Measurements from ENCODE around the gene PDAP1. TPM values are rescaled to one million over a fixed set of nuclear protein-coding genes. Genes with fewer than 3 reads are reported as not detected.
A peak's percentile ranks its signal among the peaks of the same experiment; 100 is the strongest.

Gene PDAP1
- total and polyA plus RNA-seq, 2 of the 13 experiments (the other 11 are each of a cell fraction or from before 2014, with no cell fraction given) = 13.0 to 100 TPM

DNA sequence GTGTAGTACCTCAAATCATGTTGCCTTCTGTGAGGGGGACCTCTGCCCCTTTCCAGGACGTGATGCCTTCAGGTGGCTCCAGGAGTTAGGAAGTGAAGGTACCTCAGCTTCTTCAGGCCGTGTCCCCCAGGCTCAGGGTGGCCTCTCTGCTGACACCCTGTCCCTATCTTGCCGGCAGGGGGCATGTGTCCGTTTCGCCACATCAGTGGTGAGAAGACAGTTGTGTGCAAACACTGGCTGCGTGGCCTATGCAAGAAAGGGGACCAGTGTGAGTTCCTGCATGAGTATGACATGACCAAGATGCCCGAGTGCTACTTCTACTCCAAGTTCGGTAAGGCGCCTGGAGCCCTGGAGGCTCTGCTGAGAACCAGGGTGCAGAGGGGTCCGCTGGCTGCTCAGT, 39.5 kb upstream of the PDAP1 start:
- H2AFZ ChIP-seq (ENCODE audit: low read length) = no peak overlapping the region
- peaks cover 2% of the 10 kb centered on the region; the same call in 1 of the 2 replicates for H4K20me1 ChIP-seq (ENCODE audit: insufficient read depth, low read length)
- H3K4me2 ChIP-seq (ENCODE audit: low read depth, low read length) = no peak overlapping the region
- H3K36me3 ChIP-seq (replicated peaks in 1 of 2; ENCODE audit: control insufficient read depth in 1 of 2, insufficient read depth in 2 of 2, low read length in 2 of 2) = peaks cover 32 to 84% of the 10 kb centered on the region in 2 experiments
- ChIA-PET POLR2A (interaction anchor here (0.7 to 1.5 kb wide), 2 partner anchors 9 to 45 kb away, joined by 3 to 4 read pairs; partner anchors contain the start of genes CPSF4 and PTCD1), CTCF (ENCODE audit: low intra/inter-chr PET ratio, low total read pairs) (no interaction called here)
- no peak overlapping the region for H3K27ac ChIP-seq (ENCODE audit: extremely low read length, insufficient read depth, low read length)
- ATAC-seq = peak; percentile 82
- H3K4me3 ChIP-seq (replicated peaks in 1 of 3; ENCODE audit: insufficient read depth in 1 of 3, low read depth in 2 of 3, low read length in 3 of 3) = no peak overlapping the region
- FAIRE-seq = peak; percentile 60
- H3K9ac ChIP-seq (ENCODE audit: insufficient read depth, low read depth, low read length) = no peak overlapping the region
- no peaks in the 10 kb centered on the region for H3K27me3 ChIP-seq (ENCODE audit: control insufficient read depth in 1 of 2, insufficient read depth in 2 of 2, low read length in 2 of 2)
- no peaks in the 10 kb centered on the region for H3K9me3 ChIP-seq (ENCODE audit: low read length)
- H3K79me2 ChIP-seq (ENCODE audit: insufficient read depth, low read length) = no peaks in the 10 kb centered on the region
- BruUV-seq (replicated peaks) = no TSS peak
- intact Hi-C loops (cut with micrococcal nuclease; ENCODE audit: unreplicated experiment) = no loop called here
- in situ Hi-C loops (cut with HindIII; ENCODE audit: extremely low pct_ligation_motif_present, low pct_unique_long_range_greater_than_20kb) = no loop called here
- peak; percentile 51 for DNase-seq (ENCODE audit: low spot score)
- H3K4me1 ChIP-seq (ENCODE audit: insufficient read depth, low read length) = no peaks in the 10 kb centered on the region
- 62% methylated on average over 7 of the region's 10 CpGs for WGBS (ENCODE audit: low lambda C conversion rate)
- TF ChIP-seq, protein P1, sequence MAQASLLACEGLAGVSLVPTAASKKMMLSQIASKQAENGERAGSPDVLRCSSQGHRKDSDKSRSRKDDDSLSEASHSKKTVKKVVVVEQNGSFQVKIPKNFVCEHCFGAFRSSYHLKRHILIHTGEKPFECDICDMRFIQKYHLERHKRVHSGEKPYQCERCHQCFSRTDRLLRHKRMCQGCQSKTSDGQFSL (CRISPR knock-in tag; IDR thresholded peaks at IDR 0.05) = no peak
- TF ChIP-seq RAD21 (CRISPR knock-in tag; IDR thresholded peaks at IDR 0.05) = peak; percentile 47
- TF ChIP-seq, protein P2, sequence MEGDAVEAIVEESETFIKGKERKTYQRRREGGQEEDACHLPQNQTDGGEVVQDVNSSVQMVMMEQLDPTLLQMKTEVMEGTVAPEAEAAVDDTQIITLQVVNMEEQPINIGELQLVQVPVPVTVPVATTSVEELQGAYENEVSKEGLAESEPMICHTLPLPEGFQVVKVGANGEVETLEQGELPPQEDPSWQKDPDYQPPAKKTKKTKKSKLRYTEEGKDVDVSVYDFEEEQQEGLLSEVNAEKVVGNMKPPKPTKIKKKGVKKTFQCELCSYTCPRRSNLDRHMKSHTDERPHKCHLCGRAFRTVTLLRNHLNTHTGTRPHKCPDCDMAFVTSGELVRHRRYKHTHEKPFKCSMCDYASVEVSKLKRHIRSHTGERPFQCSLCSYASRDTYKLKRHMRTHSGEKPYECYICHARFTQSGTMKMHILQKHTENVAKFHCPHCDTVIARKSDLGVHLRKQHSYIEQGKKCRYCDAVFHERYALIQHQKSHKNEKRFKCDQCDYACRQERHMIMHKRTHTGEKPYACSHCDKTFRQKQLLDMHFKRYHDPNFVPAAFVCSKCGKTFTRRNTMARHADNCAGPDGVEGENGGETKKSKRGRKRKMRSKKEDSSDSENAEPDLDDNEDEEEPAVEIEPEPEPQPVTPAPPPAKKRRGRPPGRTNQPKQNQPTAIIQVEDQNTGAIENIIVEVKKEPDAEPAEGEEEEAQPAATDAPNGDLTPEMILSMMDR (CRISPR knock-in tag; IDR thresholded peaks at IDR 0.05) = peak; percentile 80
- TF ChIP-seq SMC3 (IDR thresholded peaks at IDR 0.05; ENCODE audit: low read length) = peak; percentile 38; the same call in 1 of the 2 replicates
- TF ChIP-seq XBP1 (CRISPR knock-in tag; IDR thresholded peaks at IDR 0.05) = no peak
- TF ChIP-seq, protein P3, sequence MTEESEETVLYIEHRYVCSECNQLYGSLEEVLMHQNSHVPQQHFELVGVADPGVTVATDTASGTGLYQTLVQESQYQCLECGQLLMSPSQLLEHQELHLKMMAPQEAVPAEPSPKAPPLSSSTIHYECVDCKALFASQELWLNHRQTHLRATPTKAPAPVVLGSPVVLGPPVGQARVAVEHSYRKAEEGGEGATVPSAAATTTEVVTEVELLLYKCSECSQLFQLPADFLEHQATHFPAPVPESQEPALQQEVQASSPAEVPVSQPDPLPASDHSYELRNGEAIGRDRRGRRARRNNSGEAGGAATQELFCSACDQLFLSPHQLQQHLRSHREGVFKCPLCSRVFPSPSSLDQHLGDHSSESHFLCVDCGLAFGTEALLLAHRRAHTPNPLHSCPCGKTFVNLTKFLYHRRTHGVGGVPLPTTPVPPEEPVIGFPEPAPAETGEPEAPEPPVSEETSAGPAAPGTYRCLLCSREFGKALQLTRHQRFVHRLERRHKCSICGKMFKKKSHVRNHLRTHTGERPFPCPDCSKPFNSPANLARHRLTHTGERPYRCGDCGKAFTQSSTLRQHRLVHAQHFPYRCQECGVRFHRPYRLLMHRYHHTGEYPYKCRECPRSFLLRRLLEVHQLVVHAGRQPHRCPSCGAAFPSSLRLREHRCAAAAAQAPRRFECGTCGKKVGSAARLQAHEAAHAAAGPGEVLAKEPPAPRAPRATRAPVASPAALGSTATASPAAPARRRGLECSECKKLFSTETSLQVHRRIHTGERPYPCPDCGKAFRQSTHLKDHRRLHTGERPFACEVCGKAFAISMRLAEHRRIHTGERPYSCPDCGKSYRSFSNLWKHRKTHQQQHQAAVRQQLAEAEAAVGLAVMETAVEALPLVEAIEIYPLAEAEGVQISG (CRISPR knock-in tag; IDR thresholded peaks at IDR 0.05) = peak; percentile 77
- TF ChIP-seq PAWR (CRISPR knock-in tag; IDR thresholded peaks at IDR 0.05; ENCODE audit: borderline replicate concordance) = no peak
- TF ChIP-seq ZKSCAN5 (CRISPR knock-in tag; IDR thresholded peaks at IDR 0.05) = no peak
- 0 out of 2 replicates have a peak, but pooled peaks have one; percentile 27 for TF ChIP-seq THAP11 (CRISPR knock-in tag; IDR thresholded peaks at IDR 0.05)
- no peak for TF ChIP-seq RBFOX2 (IDR thresholded peaks at IDR 0.05; ENCODE audit: low read depth, low read length)
- TF ChIP-seq, protein P4, sequence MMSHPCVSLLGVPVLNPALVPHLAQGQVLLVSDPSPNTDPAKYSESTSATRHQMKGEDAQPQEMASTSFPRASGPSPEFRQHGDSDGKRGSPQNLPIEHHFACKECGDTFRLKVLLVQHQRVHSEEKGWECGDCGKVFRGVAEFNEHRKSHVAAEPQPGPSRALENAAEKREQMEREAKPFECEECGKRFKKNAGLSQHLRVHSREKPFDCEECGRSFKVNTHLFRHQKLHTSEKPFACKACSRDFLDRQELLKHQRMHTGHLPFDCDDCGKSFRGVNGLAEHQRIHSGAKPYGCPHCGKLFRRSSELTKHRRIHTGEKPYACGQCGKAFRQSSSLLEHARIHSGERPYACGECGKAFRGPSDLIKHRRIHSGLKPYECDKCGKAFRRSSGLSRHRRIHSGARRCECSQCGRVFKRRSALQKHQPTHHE (CRISPR knock-in tag; IDR thresholded peaks at IDR 0.05; ENCODE audit: borderline replicate concordance) = no peak
- no peak for TF ChIP-seq MEF2D (CRISPR knock-in tag; IDR thresholded peaks at IDR 0.05)
- TF ChIP-seq, protein P5, sequence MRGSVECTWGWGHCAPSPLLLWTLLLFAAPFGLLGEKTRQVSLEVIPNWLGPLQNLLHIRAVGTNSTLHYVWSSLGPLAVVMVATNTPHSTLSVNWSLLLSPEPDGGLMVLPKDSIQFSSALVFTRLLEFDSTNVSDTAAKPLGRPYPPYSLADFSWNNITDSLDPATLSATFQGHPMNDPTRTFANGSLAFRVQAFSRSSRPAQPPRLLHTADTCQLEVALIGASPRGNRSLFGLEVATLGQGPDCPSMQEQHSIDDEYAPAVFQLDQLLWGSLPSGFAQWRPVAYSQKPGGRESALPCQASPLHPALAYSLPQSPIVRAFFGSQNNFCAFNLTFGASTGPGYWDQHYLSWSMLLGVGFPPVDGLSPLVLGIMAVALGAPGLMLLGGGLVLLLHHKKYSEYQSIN (CRISPR knock-in tag; IDR thresholded peaks at IDR 0.05; ENCODE audit: borderline replicate concordance) = no peak
- TF ChIP-seq ZNF501 (CRISPR knock-in tag; IDR thresholded peaks at IDR 0.05) = 0 out of 2 replicates have a peak, but pooled peaks have one; percentile 28
- no peak for TF ChIP-seq ZNF101 (CRISPR knock-in tag; IDR thresholded peaks at IDR 0.05; ENCODE audit: borderline replicate concordance, low read depth)
- TF ChIP-seq MAF1 (CRISPR knock-in tag; IDR thresholded peaks at IDR 0.05; ENCODE audit: borderline replicate concordance) = no peak
- TF ChIP-seq XRCC5 (optimal IDR thresholded peaks at IDR 0.05; ENCODE audit: low read length) = peak; percentile 76
- no peak for TF ChIP-seq REL (CRISPR knock-in tag; conservative IDR thresholded peaks at IDR 0.05)
- no peak for TF ChIP-seq ZFAT (CRISPR knock-in tag; conservative IDR thresholded peaks at IDR 0.05)
